ENCODE data around the gene KLHL36. TPM values are rescaled to one million over a fixed set of nuclear protein-coding genes. Genes with fewer than 3 reads are reported as not detected.

The KLHL36 gene
- total RNA-seq, 4 donors from 2014 or later, result 49.0 to 73.0 (median 65.8) TPM

GRCh38 chr16:84613408-84614072 lies 34.8 kb upstream of the KLHL36 start:
- intact Hi-C loops (cut with DNase I; ENCODE audit: low total_unique reads), result no loop called here
- no peak for DNase-seq (ENCODE audit: low spot score in 2 of 2)
- H3K4me3 ChIP-seq (ENCODE audit: low read depth, poor library complexity, severe bottlenecking), result no peak overlapping the region
- 87 to 88% methylated on average over 7 of the region's 7 CpGs for WGBS, 2 donors
- no peak for TF ChIP-seq POLR2A (IDR thresholded peaks at IDR 0.05)
- TF ChIP-seq CTCF (IDR thresholded peaks at IDR 0.05), result no peak

GRCh38 chr16:84614073-84614459 lies 34.2 kb upstream of the KLHL36 start:
- intact Hi-C loops (cut with DNase I; ENCODE audit: low total_unique reads), result no loop called here
- H3K4me3 ChIP-seq (ENCODE audit: low read depth, poor library complexity, severe bottlenecking), result no peak overlapping the region
- no peak for DNase-seq (ENCODE audit: low spot score in 2 of 2)
- TF ChIP-seq CTCF (IDR thresholded peaks at IDR 0.05), result no peak
- TF ChIP-seq POLR2A (IDR thresholded peaks at IDR 0.05), result no peak
- 90 to 93% methylated on average over 12 of the region's 12 CpGs for WGBS, 2 donors

GRCh38 chr16:84614623-84614967 lies 33.7 kb upstream of the KLHL36 start:
- 90 to 94% methylated on average over 3 of the region's 3 CpGs for WGBS, 2 donors
- no peak for TF ChIP-seq POLR2A (IDR thresholded peaks at IDR 0.05)
- TF ChIP-seq CTCF (IDR thresholded peaks at IDR 0.05), result no peak

GRCh38 chr16:84614968-84615813 lies 33.1 kb upstream of the KLHL36 start:
- intact Hi-C loops (cut with DNase I; ENCODE audit: low total_unique reads), result no loop called here
- no peak overlapping the region for H3K4me3 ChIP-seq (ENCODE audit: low read depth, poor library complexity, severe bottlenecking)
- DNase-seq (ENCODE audit: low spot score in 2 of 2), result no peak
- TF ChIP-seq POLR2A (IDR thresholded peaks at IDR 0.05) (no peak), CTCF (IDR thresholded peaks at IDR 0.05) (no peak)
- WGBS, 2 donors, result 82 to 84% methylated on average over 20 of the region's 20 CpGs

More at GRCh38 chr16:84614623-84614967, 33.7 kb upstream of the KLHL36 start:
- intact Hi-C loops (cut with DNase I; ENCODE audit: low total_unique reads), result no loop called here
- DNase-seq (ENCODE audit: low spot score in 2 of 2), result no peak
- no peak overlapping the region for H3K4me3 ChIP-seq (ENCODE audit: low read depth, poor library complexity, severe bottlenecking)

- intact Hi-C loops (cut with DNase I; ENCODE audit: low total_unique reads), result no loop called here
- no peak overlapping the region for H3K4me3 ChIP-seq (ENCODE audit: low read depth, poor library complexity, severe bottlenecking)
- 19 to 35% methylated on average over 13 of the region's 13 CpGs for WGBS, 2 donors
- TF ChIP-seq POLR2A (IDR thresholded peaks at IDR 0.05) (no peak), CTCF (IDR thresholded peaks at IDR 0.05) (no peak)
- no peak for DNase-seq (ENCODE audit: low spot score in 2 of 2)
These were observed 31.8 kb upstream of the KLHL36 start for GRCh38 chr16:84616515-84616914.

Data from lower leg skin (tissue), 4 donors.